C4-2B (cell line): ENCODE data around the gene EVA1A.

Experiments used
- H3K27ac ChIP-seq: fragments of 450-650 bp; 2 replicates; pipeline ENCODE4 v1.5.1; 2017
- ZFX ChIP-seq: fragments of 450-650 bp; IDR thresholded peaks from 2 replicates; pipeline ENCODE4 v1.6.1; 2017
- TF ChIP-seq, protein P1 (sequence below): fragments of 450-650 bp; conservative IDR thresholded peaks from 2 replicates; pipeline ENCODE4 v1.5.1; 2017; ENCODE audit warnings: mild to moderate bottlenecking

EVA1A gene

DNA sequence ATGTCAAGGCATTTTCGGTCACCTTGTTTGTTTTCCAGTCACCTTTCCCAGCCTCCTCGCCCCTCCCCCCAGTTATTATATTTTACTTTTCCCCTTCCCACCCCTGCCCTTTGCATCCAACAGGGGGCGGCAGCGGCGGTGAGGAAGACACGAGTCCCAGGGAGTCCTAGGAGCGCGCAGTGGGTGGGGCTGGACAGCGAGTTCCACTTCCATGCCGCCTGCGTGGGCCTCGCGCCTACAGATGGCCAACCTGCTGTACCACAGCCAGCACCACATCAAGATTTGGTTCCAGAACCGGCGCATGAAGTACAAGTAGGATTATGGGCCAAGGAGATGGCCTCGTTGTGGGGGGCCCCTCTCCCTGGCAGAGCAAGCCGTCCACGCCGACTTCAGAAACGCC, 37.2 kb upstream of the EVA1A start:
- TF ChIP-seq ZFX, result no peak
- TF ChIP-seq, protein P1, sequence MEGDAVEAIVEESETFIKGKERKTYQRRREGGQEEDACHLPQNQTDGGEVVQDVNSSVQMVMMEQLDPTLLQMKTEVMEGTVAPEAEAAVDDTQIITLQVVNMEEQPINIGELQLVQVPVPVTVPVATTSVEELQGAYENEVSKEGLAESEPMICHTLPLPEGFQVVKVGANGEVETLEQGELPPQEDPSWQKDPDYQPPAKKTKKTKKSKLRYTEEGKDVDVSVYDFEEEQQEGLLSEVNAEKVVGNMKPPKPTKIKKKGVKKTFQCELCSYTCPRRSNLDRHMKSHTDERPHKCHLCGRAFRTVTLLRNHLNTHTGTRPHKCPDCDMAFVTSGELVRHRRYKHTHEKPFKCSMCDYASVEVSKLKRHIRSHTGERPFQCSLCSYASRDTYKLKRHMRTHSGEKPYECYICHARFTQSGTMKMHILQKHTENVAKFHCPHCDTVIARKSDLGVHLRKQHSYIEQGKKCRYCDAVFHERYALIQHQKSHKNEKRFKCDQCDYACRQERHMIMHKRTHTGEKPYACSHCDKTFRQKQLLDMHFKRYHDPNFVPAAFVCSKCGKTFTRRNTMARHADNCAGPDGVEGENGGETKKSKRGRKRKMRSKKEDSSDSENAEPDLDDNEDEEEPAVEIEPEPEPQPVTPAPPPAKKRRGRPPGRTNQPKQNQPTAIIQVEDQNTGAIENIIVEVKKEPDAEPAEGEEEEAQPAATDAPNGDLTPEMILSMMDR, result no peak

DNA sequence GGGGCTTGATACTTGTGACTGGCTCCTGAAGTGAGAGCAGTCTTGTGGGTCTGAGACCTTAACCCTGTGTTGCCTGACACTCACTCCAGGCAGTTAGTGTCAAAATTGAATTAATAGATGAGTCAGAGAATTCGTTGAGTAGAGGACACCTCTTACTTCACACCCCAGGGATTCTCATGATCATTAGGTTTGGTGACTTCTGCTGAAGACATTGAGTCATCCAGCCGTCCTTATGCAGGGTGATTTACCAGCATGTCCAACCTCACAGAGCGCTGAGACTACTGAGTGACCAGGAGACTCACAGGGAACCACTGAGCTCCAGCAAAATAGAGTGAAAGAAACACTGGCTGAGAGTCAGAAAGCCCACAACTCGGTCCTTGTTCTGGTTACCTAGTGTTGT, 36.0 kb upstream of the EVA1A start:
- no peak for TF ChIP-seq ZFX
- TF ChIP-seq, protein P1, result no peak
- H3K27ac ChIP-seq, result no peak overlapping the region

More for the DNA sequence above, 37.2 kb upstream of the EVA1A start:
- no peak overlapping the region for H3K27ac ChIP-seq

DNA sequence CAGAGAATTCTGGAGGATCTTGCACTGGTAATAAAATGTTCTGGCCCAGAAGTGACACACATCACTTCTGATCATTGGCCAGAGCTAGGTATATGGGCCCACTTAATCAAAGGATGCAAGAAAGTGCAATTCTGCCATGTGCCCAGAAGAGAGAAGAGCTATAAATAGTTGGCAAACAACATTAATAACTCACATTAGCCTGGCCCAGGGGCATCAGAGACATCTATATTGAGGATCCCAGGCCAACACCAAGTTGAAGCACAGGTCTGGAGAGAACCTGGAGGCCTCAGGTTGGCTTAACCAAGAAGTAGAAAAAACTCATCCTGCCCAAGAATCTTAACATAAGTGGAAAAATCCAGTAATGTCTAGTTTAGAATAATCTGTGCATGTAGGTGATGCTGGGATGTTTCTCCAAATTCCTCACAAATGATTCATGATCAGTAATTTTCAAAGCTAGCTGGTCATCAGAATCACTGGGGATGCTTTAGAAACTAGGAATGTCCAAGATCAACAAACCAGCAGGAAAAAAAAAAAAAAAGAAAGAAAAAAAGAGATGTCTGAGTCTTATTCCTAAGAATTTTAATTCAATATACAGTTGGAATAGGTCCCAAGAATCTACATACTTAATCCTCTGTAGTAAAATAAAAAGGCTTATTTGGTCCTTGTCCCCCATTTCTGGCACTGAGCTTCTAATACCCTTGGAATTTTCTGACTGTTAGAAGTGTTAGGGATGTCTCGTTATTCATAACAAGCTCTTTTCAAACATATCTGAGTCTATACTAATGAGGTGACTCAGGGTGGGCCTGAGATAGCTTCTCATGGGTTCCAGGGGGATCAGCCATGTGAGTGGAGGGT, 35.0 kb upstream of the EVA1A start:
- TF ChIP-seq, protein P1, result no peak
- no peak for TF ChIP-seq ZFX
- no peak overlapping the region for H3K27ac ChIP-seq

DNA sequence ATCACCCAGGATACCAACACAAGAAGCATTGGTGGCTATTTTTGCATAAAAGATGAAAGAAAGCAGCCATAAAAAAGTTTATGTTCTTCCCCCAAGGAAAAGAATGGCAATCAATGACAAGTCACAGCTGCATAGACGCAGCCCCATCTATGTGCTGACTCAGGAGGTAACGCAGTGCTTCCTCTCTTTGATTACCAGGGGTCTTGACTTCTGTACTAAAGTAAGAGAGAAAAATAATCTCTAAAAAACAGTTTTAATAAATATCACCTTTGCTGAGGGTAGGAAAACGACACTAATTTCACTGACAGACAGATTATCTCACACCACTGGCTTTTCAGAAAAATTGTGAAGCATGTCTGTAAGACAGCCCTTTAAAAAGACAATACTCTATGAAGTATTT, 33.9 kb upstream of the EVA1A start:
- TF ChIP-seq, protein P1, result no peak
- TF ChIP-seq ZFX, result no peak
- H3K27ac ChIP-seq, result no peak overlapping the region

DNA sequence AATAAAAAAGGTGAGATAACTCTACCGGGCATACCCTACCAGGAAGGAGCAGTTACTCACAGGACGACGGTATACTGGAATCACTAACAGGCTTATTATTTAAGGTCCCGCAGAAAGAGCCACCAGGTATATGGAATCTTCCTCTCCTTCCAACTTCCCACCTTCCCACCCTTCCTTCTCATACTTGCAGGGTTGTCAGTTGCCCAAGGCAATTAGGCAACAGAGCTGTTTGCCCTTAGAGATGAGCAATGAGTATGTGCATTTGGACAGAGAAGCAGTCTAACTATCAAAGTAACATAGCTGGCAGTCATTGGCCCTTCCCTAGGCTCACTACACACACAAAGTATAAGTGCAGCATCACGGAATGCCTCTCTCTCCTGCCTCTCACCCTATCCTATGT, 32.1 kb upstream of the EVA1A start:
- TF ChIP-seq, protein P1, result no peak
- no peak for TF ChIP-seq ZFX
- no peak overlapping the region for H3K27ac ChIP-seq

DNA sequence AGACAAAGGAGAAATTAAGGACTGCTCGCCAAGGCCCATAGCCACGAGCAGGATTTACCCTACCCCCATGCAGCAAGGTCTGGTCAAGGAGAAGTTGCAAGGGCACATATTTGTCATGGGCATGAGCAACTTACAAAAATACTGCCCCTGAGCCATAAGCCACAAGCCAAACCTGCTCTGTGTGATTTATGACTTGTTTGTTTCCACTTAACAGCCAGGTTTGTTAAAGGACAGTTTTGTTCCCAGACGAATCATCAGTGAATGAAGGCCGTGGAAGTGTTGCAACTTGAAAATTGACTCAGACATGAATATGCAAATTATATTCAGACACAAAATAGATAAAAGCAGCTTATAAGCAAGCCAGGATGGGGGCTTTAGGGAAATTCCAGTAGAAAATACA, 31.3 kb upstream of the EVA1A start:
- H3K27ac ChIP-seq, result no peak overlapping the region

More for the DNA sequence above, 31.3 kb upstream of the EVA1A start:
- TF ChIP-seq, protein P1, result no peak
- no peak for TF ChIP-seq ZFX
